ENCODE measurements around the gene NRXN3.

Gene NRXN3

DNA sequence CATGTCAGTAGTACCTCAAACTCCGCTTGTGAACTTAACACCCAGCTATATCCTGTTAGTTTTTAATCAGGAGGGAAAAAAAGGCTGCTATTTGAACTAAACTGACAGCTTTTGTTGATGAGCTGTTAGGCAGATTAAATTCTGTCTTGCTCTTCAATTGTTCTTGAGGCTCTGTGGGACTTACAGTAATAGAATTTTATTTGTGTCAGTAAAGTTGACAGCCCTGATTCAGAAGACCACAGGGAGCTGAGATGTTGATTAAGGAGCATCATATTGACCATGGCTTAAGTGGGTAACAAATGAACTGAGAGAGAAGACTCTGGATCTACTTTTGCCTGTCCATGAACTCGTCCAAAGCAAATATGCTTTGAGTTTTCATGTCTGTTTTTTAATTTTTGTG, 1418.2 kb downstream of the NRXN3 start:
- no peak overlapping the region for H3K9ac ChIP-seq (ENCODE audit: low read length)
- no peaks in the 10 kb centered on the region for H4K20me1 ChIP-seq (ENCODE audit: low read depth, low read length)
- H3K36me3 ChIP-seq (ENCODE audit: low read length) = no peaks in the 10 kb centered on the region
- TF ChIP-seq CTCF (IDR thresholded peaks at IDR 0.05; ENCODE audit: insufficient read depth, low read length, poor library complexity, severe bottlenecking) (no peak), EZH2phosphoT487 (conservative IDR thresholded peaks at IDR 0.05; ENCODE audit: low read length) (no peak)
- H3K9me2 ChIP-seq (replicated peaks; ENCODE audit: insufficient read depth, low read length) = no peaks in the 10 kb centered on the region
- H3K27ac ChIP-seq (ENCODE audit: low read depth, low read length) = no peak overlapping the region
- H3F3A ChIP-seq (ENCODE audit: insufficient read depth) = no peaks in the 10 kb centered on the region
- H3K4me3 ChIP-seq (ENCODE audit: insufficient read depth, low read length, poor library complexity, severe bottlenecking) = no peak overlapping the region
- H3K9me3 ChIP-seq (ENCODE audit: insufficient read depth, low read length) = no peaks in the 10 kb centered on the region
- no peak overlapping the region for H3K4me2 ChIP-seq (ENCODE audit: low read depth, low read length, poor library complexity, severe bottlenecking)
- H3K79me2 ChIP-seq (ENCODE audit: insufficient read depth, low read length) = no peaks in the 10 kb centered on the region
- no peak overlapping the region for H2AFZ ChIP-seq (ENCODE audit: low read depth, low read length, severe bottlenecking)
- no peaks in the 10 kb centered on the region for H3K27me3 ChIP-seq (ENCODE audit: low read length)

DNA sequence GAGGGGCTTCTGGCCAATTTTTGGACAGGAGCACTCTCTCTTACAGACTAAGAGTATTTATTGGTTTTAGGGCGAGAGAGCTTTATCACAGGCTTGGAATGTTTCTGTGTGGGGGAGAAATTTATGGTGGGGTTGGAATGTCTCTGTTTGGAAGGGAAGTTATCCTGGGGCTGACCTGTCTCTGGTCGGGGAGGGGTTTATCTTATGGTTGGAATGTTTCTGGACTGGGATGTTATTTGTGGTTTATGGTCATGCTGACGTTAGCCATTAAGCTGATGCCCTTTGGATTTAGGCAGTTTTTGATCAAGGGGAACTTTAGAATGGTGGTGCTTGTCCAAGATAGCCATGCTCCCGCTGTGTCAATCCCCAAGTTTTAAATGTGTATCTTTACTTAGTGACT, 1426.4 kb downstream of the NRXN3 start:
- Histone ChIP-seq H4K20me1 (ENCODE audit: low read depth, low read length) (no peaks in the 10 kb centered on the region), H3K9me3 (ENCODE audit: insufficient read depth, low read length) (no peaks in the 10 kb centered on the region), H3K9me2 (replicated peaks; ENCODE audit: insufficient read depth, low read length) (no peaks in the 10 kb centered on the region), H3K9ac (ENCODE audit: low read length) (no peak overlapping the region), H3K4me3 (ENCODE audit: insufficient read depth, low read length, poor library complexity, severe bottlenecking) (no peak overlapping the region), H2AFZ (ENCODE audit: low read depth, low read length, severe bottlenecking) (no peak overlapping the region), H3F3A (ENCODE audit: insufficient read depth) (no peaks in the 10 kb centered on the region), H3K36me3 (ENCODE audit: low read length) (no peaks in the 10 kb centered on the region), H3K4me2 (ENCODE audit: low read depth, low read length, poor library complexity, severe bottlenecking) (no peak overlapping the region), H3K27ac (ENCODE audit: low read depth, low read length) (no peak overlapping the region), H3K27me3 (ENCODE audit: low read length) (no peaks in the 10 kb centered on the region), H3K79me2 (ENCODE audit: insufficient read depth, low read length) (no peaks in the 10 kb centered on the region)
- TF ChIP-seq CTCF (IDR thresholded peaks at IDR 0.05; ENCODE audit: insufficient read depth, low read length, poor library complexity, severe bottlenecking) (no peak), EZH2phosphoT487 (conservative IDR thresholded peaks at IDR 0.05; ENCODE audit: low read length) (no peak)

GRCh38 chr14:79597566-79597965, 1427.4 kb downstream of the NRXN3 start:
- TF ChIP-seq CTCF (IDR thresholded peaks at IDR 0.05; ENCODE audit: insufficient read depth, low read length, poor library complexity, severe bottlenecking) (no peak), EZH2phosphoT487 (conservative IDR thresholded peaks at IDR 0.05; ENCODE audit: low read length) (no peak)
- Histone ChIP-seq H3K9me3 (ENCODE audit: insufficient read depth, low read length) (no peaks in the 10 kb centered on the region), H3F3A (ENCODE audit: insufficient read depth) (no peaks in the 10 kb centered on the region), H2AFZ (ENCODE audit: low read depth, low read length, severe bottlenecking) (no peak overlapping the region), H3K9me2 (replicated peaks; ENCODE audit: insufficient read depth, low read length) (no peaks in the 10 kb centered on the region), H3K27me3 (ENCODE audit: low read length) (no peaks in the 10 kb centered on the region), H3K27ac (ENCODE audit: low read depth, low read length) (no peak overlapping the region), H3K4me3 (ENCODE audit: insufficient read depth, low read length, poor library complexity, severe bottlenecking) (no peak overlapping the region), H3K79me2 (ENCODE audit: insufficient read depth, low read length) (no peaks in the 10 kb centered on the region), H3K9ac (ENCODE audit: low read length) (no peak overlapping the region), H3K4me2 (ENCODE audit: low read depth, low read length, poor library complexity, severe bottlenecking) (no peak overlapping the region), H4K20me1 (ENCODE audit: low read depth, low read length) (no peaks in the 10 kb centered on the region), H3K36me3 (ENCODE audit: low read length) (no peaks in the 10 kb centered on the region)

DNA sequence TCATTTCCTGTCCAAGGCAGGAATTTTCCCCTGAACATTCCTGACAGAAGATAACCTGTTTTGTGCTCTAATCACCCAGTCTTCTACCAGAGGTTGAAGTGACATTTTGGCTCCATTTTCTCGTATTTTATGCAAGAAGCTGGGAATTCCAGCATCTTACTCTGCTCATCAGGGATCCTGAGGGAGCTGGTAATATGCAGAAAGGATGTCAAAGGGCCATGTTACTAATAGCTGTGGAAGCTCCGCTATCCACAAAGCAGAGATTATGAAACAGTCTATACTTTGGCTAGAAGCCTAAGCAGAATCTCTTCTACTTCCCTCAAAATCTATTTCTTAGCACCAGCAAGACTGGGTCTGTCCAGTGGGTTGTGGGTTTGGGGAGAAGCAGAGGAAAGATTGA, 1428.2 kb downstream of the NRXN3 start:
- H3K27ac ChIP-seq (ENCODE audit: low read depth, low read length) = no peak overlapping the region
- no peaks in the 10 kb centered on the region for H3K36me3 ChIP-seq (ENCODE audit: low read length)
- no peaks in the 10 kb centered on the region for H3K9me3 ChIP-seq (ENCODE audit: insufficient read depth, low read length)
- H3K4me2 ChIP-seq (ENCODE audit: low read depth, low read length, poor library complexity, severe bottlenecking) = no peak overlapping the region
- H3K9me2 ChIP-seq (replicated peaks; ENCODE audit: insufficient read depth, low read length) = no peaks in the 10 kb centered on the region
- H4K20me1 ChIP-seq (ENCODE audit: low read depth, low read length) = no peaks in the 10 kb centered on the region
- no peak overlapping the region for H3K4me3 ChIP-seq (ENCODE audit: insufficient read depth, low read length, poor library complexity, severe bottlenecking)
- H3K9ac ChIP-seq (ENCODE audit: low read length) = no peak overlapping the region
- no peaks in the 10 kb centered on the region for H3F3A ChIP-seq (ENCODE audit: insufficient read depth)
- no peaks in the 10 kb centered on the region for H3K27me3 ChIP-seq (ENCODE audit: low read length)
- no peaks in the 10 kb centered on the region for H3K79me2 ChIP-seq (ENCODE audit: insufficient read depth, low read length)
- H2AFZ ChIP-seq (ENCODE audit: low read depth, low read length, severe bottlenecking) = no peak overlapping the region
- TF ChIP-seq EZH2phosphoT487 (conservative IDR thresholded peaks at IDR 0.05; ENCODE audit: low read length) (no peak), CTCF (IDR thresholded peaks at IDR 0.05; ENCODE audit: insufficient read depth, low read length, poor library complexity, severe bottlenecking) (no peak)
